Stimulated activated CD8-positive, alpha-beta memory T cell treated with anti-CD3 and anti-CD28 coated beads, Interleukin-4, amount 100 ng/mL, for 1 hour (primary cell): ENCODE results near the gene MAN1A1.
"Not testable (repeated sequence)": the region's sequence is repeated elsewhere in the genome, so short reads cannot be mapped to it uniquely, and the experiment has no call there.

Experiments
- DNase-seq, 2 donors: peaks; one replicate each; pipeline ENCODE4 v3.0.0-alpha.2; 2020; ENCODE audit warnings: low read depth in 2 of 2, low spot score in 1 of 2

The MAN1A1 gene

GRCh38 chr6:119306396-119306968 lies 43.1 kb downstream of the MAN1A1 start:
- DNase-seq: no peak

DNA sequence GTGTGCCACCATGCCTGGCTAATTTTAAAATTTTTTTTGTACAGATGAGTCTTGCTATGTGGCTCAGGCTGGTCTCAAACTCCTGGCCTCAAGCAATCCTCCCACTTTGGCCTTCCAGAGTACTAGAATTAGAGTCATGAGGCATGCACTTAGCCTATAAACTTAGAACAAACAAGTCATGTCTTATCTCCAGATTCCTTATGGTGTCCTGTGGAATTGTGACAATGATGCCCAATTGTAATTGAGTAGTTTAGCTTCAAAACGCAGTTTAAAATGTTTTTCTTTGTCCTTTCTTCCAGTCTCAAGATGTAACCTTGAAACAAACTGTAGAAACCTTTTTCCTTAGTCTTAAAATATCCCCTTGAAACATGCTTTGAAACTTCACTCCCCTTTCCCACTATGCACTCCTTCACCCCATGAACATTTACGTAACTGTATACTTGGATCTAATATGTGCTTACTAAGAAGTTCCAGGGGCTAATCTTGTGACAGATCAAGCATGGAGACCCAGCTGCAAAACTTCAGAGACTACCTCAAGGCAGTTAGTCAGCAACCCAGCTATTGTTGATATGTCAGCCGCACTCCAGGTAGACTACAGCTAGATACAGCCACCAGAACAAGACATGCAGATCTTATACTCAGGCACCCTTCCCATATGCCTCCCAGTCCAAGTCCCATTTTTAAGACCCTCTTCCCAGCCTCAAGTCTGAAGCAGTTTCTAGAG lies 46.2 kb downstream of the MAN1A1 start:
- no peak for DNase-seq

GRCh38 chr6:119301429-119301828 lies 48.1 kb downstream of the MAN1A1 start:
- DNase-seq: no peak

GRCh38 chr6:119299694-119300093 lies 49.9 kb downstream of the MAN1A1 start:
- no peak for DNase-seq

- no peak for DNase-seq
Measured at GRCh38 chr6:119297049-119297448, 52.5 kb downstream of the MAN1A1 start.

DNA sequence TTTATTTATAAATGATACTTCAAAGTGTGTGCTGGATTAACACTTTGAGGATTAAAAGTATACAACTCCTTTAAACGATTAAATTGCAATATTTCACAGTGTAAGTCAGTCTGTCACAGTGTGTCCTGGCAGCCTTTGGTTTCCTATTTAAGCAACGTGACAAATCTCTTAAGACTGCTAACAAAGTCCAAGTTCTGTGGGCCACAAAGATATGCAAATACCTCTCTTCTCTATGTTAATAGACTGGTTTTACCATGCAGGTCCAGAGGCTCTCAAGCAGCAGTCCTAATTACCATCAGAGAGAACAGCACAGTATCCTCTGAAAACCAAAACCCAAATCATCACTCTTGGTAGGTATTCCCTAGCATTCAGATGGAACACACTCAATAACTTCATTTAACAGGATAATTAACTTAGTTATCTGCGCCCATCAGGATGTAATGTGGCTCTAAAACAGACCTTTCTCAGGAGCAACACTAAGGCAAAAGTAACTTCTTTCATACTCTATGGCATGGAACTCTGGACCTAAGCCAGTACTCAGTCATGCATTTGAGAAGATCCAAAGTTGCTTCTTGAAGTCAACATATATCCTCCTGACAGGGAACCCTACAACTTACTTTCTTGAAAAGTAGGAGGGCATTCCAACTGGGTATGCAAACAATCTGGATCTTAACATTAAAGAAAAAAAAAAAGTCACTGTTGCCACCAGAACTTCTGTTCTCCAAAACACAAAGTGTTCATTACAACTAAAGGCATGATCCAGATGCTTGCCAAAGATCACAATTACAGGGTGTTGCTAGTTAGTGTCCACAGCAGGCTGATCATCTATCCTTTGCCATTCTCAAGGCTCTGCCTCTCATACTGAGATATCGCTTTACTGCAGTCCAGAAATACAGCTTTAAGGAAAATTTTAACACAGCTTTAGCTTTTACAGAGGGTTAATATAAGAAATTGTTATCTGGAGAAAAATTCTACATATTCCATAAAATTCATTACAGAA lies 53.2 kb downstream of the MAN1A1 start:
- DNase-seq: no peak

- no peak for DNase-seq
Measured at GRCh38 chr6:119294984-119295383, 54.6 kb downstream of the MAN1A1 start.

GRCh38 chr6:119291060-119291459 lies 58.5 kb downstream of the MAN1A1 start:
- DNase-seq: not testable (repeated sequence)

DNA sequence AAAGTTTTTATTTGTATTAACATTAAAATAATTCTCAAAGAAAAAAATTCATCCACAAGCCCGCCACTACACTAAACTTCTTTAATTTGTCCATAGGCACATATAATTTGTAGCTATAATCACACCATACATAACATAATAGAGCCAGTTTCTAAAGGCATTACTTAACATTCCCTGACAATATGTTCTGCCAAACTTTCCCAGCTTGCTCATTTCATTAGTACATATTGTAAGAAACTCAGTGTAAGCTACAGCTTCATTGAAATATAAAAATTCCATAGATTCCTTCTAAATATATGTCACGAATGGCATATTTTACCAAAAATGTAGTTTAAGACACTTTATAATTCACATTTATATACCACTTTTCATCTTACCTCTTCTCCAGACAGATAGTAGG lies 59.3 kb downstream of the MAN1A1 start:
- DNase-seq: no peak

- no peak for DNase-seq
Measured at GRCh38 chr6:119289651-119290050, 59.9 kb downstream of the MAN1A1 start.

DNA sequence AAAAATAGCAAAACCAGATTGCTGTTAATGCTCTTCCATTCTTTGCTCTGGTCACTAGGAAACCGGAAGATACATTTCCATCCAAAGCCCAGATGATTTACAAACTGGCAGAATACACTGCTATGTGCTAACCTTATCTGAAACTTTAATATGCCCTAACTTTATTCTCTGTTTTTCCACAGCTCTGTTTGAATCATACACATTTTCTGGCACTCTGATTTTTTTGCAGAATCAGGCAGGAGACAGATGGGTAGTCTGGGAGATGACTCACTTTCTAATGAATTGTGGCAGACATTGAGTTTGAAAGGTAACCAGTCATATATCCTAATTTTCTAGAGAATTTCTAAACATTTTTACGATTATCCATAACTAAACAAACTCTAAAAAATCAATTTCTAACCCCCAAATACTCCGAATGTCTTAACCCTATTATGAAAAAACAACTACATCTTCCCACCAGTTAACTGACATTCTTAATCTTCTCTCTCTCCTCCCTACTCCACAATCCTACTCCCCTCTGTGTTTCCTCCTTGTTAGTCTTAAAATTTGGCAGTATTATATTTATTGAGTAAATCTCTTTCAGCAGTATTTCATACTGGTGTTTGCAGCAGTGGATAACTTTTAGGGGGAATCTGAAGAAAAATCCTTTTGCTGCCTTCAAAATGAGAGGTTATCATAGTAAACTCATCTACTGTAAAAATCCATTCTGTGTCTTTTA lies 63.5 kb downstream of the MAN1A1 start:
- DNase-seq: no peak

DNA sequence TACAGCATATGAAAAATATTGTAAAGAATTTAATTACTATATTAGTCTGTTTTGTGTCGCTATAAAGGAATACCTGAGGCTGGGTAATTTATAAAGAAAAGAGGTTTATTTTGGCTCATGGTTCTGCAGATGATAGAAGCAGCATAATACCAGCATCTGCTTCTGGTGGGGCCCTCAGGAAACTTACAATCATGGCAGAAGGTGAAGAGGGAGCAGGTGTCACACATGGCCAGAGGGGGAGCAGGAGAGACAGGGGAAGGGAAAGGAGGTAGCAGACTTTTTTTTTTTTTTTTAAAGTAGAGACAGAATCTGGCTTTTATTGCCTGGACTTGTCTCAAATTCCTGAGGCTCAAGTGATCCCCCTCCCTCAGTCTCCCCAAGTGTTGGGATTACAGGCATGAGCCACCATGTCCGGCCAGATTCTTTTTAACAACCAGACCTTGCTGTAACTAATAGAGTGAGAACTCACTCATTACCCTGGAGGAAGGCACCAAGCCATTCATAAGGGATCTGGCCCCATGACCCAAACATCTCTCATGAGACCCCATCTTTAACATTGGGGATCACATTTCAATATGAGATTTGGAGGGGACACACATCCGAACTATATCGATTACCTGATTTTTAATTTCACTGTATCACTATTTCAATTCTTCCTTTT lies 64.6 kb downstream of the MAN1A1 start:
- no peak for DNase-seq

DNA sequence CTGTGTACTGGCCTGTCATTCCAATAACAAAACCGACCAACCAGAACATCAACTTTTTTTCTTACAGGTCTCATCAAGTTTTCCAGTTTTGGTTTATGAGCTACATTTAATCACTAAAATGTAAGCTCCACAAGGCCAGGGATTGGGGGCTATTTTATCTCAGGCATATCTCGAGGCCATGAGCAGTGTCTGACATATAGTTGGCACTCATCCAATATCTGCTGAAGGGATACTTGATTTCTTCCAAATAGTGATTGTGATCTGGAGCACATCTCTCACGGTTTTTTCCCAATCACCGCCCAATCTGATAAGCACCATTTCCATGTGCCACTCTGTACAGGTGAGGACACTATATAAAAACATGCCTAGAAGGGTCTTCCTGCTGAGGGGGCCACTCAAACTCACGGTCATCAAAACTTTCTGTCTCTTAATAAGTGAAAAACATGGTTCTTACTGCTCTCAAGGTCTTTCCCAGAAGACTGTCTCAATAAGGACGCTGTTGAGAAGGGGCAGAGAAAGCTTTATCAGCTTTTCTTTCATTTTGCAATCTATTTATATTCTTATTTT lies 65.5 kb downstream of the MAN1A1 start:
- DNase-seq: no peak

DNA sequence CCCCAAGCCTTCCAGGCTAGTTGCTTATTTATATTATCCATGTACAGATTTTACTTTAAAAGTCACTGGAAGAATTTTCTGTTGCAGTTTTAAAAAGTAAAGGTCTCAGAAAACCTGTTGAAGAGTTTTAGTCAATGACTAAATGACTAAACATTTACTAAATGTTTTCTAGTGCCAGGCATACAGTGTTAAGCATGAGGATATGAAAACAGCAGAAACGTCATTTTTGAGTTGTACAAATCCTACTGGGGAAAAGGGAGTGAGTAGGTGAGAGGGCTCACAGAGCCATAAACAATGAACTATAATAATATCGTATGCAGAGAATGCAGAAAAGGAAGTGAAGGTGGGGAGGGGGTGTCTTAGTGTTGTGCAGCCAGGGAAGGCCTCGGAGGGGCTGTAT lies 66.3 kb downstream of the MAN1A1 start:
- DNase-seq: no peak

GRCh38 chr6:119280668-119281067 lies 68.9 kb downstream of the MAN1A1 start:
- no peak for DNase-seq

DNA sequence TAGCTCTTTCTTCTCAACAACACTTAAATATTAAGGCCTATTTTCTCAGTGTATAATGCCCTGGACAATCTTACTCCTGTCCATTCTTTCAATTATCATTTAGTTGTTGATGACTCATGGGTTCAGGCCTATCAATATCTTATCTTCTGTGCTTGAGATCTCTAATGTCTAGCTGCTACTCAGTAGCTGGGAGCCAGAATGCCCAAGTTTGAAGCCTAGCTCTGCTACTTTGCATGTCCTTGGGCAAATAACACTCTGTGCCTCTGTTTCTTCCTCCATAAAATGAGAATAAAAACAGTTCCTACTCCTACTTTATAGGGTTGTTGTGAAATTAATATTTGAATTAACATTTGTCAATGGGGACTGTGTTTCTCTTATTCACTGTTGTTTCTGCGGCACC lies 69.5 kb downstream of the MAN1A1 start:
- DNase-seq: no peak

DNA sequence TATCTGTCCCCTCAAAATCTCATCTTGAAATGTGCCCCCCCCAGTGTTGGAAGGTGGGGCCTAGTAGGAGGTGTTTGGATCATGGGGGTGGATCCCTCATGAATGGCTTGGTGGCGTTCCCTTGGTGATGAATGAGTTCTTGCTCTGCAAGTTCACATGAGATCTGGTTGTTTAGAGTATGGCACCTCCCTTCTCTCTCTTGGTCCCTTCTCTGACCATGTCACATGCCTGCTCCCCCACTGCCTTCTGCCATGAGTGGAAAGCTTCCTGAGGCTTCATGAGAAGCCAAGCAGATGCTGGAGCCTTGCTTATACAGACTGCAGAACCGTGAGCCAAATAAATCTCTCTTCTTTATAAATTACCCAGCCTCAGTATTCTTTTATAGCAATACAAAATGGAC lies 70.9 kb downstream of the MAN1A1 start:
- no peak for DNase-seq

DNA sequence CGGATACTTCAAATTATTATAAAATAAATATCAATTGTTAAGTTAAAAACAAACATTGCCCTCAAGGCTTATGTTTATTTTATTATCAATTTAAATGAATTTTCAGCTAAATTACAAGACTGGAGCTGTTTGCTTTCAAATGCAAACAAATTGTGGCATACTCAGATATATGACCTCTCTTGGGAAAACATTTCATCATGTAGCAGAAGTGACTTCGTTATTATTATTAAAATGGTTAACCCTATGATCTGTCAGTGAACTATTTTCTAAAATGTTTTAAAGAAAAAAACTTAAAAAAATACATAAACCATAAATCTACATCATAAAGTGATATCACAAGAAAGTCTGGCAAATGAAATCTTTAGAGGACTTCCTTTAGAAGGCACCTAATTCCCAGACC lies 72.5 kb downstream of the MAN1A1 start:
- DNase-seq: no peak

GRCh38 chr6:119276211-119276610 lies 73.3 kb downstream of the MAN1A1 start:
- no peak for DNase-seq

GRCh38 chr6:119274197-119274595 lies 75.4 kb downstream of the MAN1A1 start:
- no peak for DNase-seq
